Measurements from ENCODE around the gene MYOCOS. TPM values are rescaled to one million over a fixed set of nuclear protein-coding genes. Genes with fewer than 3 reads are reported as not detected.
"Not testable (repeated sequence)": the region's sequence is repeated elsewhere in the genome, so short reads cannot be mapped to it uniquely, and the experiment has no call there.

Gene MYOCOS
- total RNA-seq, 1 donor from 2014 or later, result not detected

- no peak for DNase-seq (ENCODE audit: low spot score, unreplicated experiment)
- Mint-ChIP-seq H3K9me3 (ENCODE audit: low read depth) (peaks cover 9% of the 10 kb centered on the region), H3K4me3 (ENCODE audit: low read depth) (no peak overlapping the region), H3K36me3 (ENCODE audit: insufficient read depth) (peaks cover 18% of the 10 kb centered on the region), H3K27me3 (no peaks in the 10 kb centered on the region), H3K27ac (no peak overlapping the region), H3K4me1 (ENCODE audit: low read depth) (peaks cover under 1% of the 10 kb centered on the region)
- TF ChIP-seq CTCF (IDR thresholded peaks at IDR 0.05; ENCODE audit: unreplicated experiment), result no peak
Measured at GRCh38 chr1:171596119-171596518, 25.9 kb upstream of the MYOCOS start.

- DNase-seq (ENCODE audit: low spot score, unreplicated experiment), result no peak
- H3K36me3 Mint-ChIP-seq (ENCODE audit: insufficient read depth), result peaks cover 17% of the 10 kb centered on the region
- H3K9me3 Mint-ChIP-seq (ENCODE audit: low read depth), result peaks cover 9% of the 10 kb centered on the region
- H3K27me3 Mint-ChIP-seq, result no peaks in the 10 kb centered on the region
- peaks cover 1% of the 10 kb centered on the region for H3K4me1 Mint-ChIP-seq (ENCODE audit: low read depth)
- no peak overlapping the region for H3K4me3 Mint-ChIP-seq (ENCODE audit: low read depth)
- TF ChIP-seq CTCF (IDR thresholded peaks at IDR 0.05; ENCODE audit: unreplicated experiment), result no peak
- no peak overlapping the region for H3K27ac Mint-ChIP-seq
Measured at GRCh38 chr1:171596705-171597104, 25.3 kb upstream of the MYOCOS start.

GRCh38 chr1:171597203-171597602 lies 24.8 kb upstream of the MYOCOS start:
- Mint-ChIP-seq H3K36me3 (ENCODE audit: insufficient read depth) (peaks cover 16% of the 10 kb centered on the region), H3K9me3 (ENCODE audit: low read depth) (peaks cover 9% of the 10 kb centered on the region), H3K4me1 (ENCODE audit: low read depth) (peaks cover 1% of the 10 kb centered on the region), H3K27me3 (no peaks in the 10 kb centered on the region), H3K27ac (no peak overlapping the region), H3K4me3 (ENCODE audit: low read depth) (no peak overlapping the region)
- no peak for DNase-seq (ENCODE audit: low spot score, unreplicated experiment)
- no peak for TF ChIP-seq CTCF (IDR thresholded peaks at IDR 0.05; ENCODE audit: unreplicated experiment)

- H3K4me1 Mint-ChIP-seq (ENCODE audit: low read depth); H3K36me3 Mint-ChIP-seq (ENCODE audit: insufficient read depth); DNase-seq (ENCODE audit: low spot score, unreplicated experiment); H3K9me3 Mint-ChIP-seq (ENCODE audit: low read depth); H3K27ac Mint-ChIP-seq; H3K4me3 Mint-ChIP-seq (ENCODE audit: low read depth); H3K27me3 Mint-ChIP-seq: not testable (repeated sequence)
Measured at GRCh38 chr1:171600310-171600709, 21.7 kb upstream of the MYOCOS start.

- no peak for TF ChIP-seq CTCF (IDR thresholded peaks at IDR 0.05; ENCODE audit: unreplicated experiment)
- no peak overlapping the region for H3K27ac Mint-ChIP-seq
- no peak overlapping the region for H3K4me3 Mint-ChIP-seq (ENCODE audit: low read depth)
- H3K36me3 Mint-ChIP-seq (ENCODE audit: insufficient read depth), result peaks cover 8% of the 10 kb centered on the region
- DNase-seq (ENCODE audit: low spot score, unreplicated experiment), result no peak
- peaks cover 9% of the 10 kb centered on the region for H3K9me3 Mint-ChIP-seq (ENCODE audit: low read depth)
- no peaks in the 10 kb centered on the region for H3K27me3 Mint-ChIP-seq
- peaks cover 1% of the 10 kb centered on the region for H3K4me1 Mint-ChIP-seq (ENCODE audit: low read depth)
Measured at GRCh38 chr1:171600862-171601261, 21.2 kb upstream of the MYOCOS start.

GRCh38 chr1:171603042-171603441 lies 19.0 kb upstream of the MYOCOS start:
- not testable (repeated sequence) for H3K9me3 Mint-ChIP-seq (ENCODE audit: low read depth); H3K27ac Mint-ChIP-seq; H3K4me3 Mint-ChIP-seq (ENCODE audit: low read depth); DNase-seq (ENCODE audit: low spot score, unreplicated experiment); H3K27me3 Mint-ChIP-seq; H3K4me1 Mint-ChIP-seq (ENCODE audit: low read depth); H3K36me3 Mint-ChIP-seq (ENCODE audit: insufficient read depth)
